Measurements from ENCODE around the gene MSRB3.

DNA sequence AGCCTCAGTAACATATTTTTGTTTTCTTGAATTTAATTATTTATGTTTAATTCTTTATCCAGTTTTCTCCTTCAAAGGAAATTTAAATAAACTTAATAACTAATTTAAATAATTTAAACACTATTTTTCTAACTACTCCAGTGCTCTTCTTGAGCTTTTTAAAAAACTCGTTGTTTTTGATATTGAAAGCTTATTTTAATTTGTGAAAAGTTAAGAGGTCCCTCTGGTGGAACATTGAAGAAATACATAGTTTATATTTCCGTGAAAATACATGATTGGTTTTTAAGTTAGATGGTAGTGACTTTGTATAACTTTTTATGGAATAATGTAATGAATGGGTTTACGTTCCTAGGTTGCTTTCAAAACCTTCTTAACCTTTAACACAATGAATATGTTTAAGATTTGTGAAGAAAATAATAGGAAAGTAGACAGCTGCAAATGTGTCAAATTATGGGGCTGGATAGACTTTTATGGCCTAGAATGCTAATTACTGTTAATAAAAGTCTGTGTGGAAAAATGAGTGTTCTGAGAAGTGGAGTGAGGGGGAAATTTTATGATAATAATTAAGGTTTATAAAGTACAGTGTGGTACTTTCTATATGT is 45.9 kb upstream of the MSRB3 start:
- TF ChIP-seq, protein P1, sequence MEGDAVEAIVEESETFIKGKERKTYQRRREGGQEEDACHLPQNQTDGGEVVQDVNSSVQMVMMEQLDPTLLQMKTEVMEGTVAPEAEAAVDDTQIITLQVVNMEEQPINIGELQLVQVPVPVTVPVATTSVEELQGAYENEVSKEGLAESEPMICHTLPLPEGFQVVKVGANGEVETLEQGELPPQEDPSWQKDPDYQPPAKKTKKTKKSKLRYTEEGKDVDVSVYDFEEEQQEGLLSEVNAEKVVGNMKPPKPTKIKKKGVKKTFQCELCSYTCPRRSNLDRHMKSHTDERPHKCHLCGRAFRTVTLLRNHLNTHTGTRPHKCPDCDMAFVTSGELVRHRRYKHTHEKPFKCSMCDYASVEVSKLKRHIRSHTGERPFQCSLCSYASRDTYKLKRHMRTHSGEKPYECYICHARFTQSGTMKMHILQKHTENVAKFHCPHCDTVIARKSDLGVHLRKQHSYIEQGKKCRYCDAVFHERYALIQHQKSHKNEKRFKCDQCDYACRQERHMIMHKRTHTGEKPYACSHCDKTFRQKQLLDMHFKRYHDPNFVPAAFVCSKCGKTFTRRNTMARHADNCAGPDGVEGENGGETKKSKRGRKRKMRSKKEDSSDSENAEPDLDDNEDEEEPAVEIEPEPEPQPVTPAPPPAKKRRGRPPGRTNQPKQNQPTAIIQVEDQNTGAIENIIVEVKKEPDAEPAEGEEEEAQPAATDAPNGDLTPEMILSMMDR (IDR thresholded peaks at IDR 0.05 in 8 of 11, conservative IDR thresholded peaks at IDR 0.05 in 3 of 11), result peak; percentile 21 to 66 (median 48)
- no peak for TF ChIP-seq POLR2A (IDR thresholded peaks at IDR 0.05)
- TF ChIP-seq POLR2AphosphoS5 (IDR thresholded peaks at IDR 0.05), result no peak
